Posterior cingulate gyrus (tissue), 11 donors: ENCODE results near the gene SLX9.
"Not testable (repeated sequence)": the region's sequence is repeated elsewhere in the genome, so short reads cannot be mapped to it uniquely, and the experiment has no call there.

Experiments
- DNase-seq, 10 donors: peaks; one replicate each; pipeline versions ENCODE4 v3.0.0 to v3.0.0-alpha.2; 2020 to 2021; ENCODE audit warnings: mixed read lengths in 3 of 10
- intact Hi-C: fragments of 100-400 bp; cut with DNase I; formaldehyde crosslinking; loops from one replicate; pipeline ENCODE4 v1.15.1; 2023

The SLX9 gene

DNA sequence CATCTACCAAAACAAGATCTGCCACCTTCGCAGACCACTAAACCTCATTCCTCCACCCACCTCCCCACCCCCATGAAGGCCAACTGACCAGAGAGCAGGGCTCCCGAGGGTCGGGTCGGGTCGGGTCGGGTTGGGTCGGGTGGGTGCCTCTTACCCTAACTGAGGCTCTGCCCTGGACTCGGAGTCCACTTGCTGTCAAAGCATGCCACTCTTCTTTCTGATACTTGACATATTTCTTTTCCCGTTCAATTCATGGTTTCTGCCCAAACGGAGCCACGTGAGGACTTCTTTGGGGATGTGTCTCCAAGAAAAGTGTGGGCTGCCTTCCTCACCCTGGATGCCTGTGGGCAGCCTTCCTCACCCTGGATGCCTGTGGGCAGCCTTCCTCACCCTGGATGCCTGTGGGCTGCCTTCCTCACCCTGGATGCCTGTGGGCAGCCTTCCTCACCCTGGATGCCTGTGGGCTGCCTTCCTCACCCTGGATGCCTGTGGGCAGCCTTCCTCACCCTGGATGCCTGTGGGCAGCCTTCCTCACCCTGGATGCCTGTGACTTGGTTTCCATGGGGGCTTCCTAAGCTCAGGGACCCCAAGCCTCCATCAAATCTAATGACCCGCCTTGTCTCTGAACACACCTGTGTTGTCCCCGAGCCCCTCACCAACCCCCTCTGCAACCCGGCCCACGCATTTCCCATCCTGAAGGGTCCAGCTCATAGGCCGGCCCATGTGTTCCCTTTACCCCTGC, 11.2 kb upstream of the SLX9 start:
- DNase-seq, result peak in 2 of 10 donors; percentile 10 to 30
- intact Hi-C loops, result not testable (repeated sequence)

DNA sequence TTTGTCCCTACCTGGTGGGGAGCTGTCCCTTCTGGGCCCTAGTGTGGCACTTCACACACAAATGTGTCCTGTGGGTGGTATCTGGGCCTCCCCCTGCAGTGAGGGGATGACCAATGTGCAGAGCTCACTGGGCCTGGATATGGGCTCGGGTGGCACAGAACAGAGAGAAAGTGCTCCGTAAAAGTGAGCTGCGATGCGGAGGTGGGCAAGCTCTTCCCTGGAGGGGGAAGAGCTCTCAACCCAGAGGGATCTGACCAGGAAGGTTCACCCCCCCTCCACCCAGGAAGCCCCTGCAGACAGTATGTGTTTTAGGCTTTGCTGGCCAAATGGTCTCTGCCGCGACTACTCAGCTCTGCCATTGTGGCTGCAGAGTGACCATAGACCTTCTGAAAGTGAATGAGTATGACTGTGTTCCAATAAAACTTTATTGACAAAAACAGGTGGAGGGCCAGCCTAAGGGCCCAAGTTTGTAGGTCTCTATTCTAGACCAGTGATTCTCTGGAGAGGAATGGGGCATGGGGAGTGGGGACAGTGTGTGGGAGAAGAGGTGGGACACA, 10.5 kb upstream of the SLX9 start:
- peak in 1 of 10 donors; percentile 11 for DNase-seq
- intact Hi-C loops, result no loop called here

DNA sequence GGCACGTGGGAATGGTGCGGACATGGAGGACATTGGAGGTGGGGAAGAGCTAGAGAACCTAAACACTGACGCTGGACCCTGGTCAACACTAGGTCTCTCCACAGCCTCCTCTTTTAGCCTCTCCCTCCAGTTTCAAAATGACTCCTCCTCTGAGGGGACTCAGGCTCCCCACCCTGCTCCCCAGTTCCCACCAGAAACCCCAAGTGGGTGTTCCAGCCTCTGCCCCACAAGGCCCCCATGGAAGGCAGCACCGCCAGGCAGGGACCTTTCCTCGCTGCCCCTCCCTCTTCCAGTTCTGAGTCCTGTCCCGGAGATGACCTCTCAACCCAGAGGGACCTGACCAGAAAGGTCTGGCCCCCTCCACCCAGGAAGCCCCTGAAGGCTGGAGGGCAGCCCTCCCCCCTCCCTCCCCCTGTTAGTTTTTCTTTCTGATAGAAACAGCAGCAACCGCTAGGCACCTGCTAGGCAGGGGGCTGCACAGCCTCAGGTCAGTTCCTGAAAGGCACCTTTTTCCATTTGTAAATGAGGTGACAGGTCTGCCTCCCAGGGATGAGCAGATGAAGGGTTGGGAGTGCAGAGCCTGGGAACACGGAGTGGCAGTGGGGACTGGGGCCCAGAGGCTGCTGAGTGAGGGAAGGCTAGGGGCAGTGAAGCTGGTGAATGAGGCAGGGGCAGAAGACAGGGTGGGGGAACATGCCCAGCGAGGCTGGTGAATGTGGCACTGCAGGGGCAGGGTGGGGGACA, 9.9 kb upstream of the SLX9 start:
- intact Hi-C loops, result no loop called here
- peak in 1 of 10 donors; percentile 2 for DNase-seq

DNA sequence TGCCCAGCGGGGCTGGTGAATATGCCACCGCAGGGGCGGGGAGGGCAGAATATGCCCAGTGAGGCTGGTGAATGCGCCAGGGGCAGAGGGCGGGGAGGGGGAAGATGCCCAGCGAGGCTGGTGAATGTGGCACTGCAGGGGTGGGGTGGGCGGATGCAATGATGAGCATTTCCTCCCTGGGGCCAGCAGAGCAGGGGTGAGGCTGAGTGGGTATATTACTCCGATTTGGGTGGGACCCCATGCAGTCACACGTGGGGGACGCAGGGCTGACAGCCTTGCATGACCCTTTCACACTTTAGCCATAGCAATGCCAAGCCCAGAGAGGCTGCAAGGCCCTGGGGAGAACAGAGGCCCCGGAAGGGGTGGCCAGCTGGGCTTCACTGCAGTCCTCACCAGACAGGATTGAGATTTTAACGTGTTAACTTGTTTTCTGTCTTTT, 9.3 kb upstream of the SLX9 start:
- intact Hi-C loops, result no loop called here
- DNase-seq, result peak in 3 of 10 donors; percentile 16 to 72 (median 55)

DNA sequence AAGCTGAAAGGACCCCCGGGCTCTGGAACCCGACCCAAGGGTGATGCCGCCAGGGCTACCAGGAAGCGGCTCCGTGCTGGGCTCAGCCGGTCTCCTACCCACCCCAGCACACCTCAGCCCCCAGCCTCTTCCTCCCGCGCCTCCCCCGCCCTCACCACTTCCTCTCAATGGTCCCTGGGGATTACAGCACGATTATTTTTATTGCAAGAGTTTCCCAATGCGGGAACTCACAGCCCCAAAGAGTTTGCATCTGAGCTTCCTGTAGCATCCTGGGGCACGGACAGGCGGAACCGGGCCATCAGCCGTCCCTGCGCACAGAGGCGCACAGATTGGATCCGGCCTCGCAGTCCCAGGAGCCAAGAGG, 8.7 kb upstream of the SLX9 start:
- intact Hi-C loops, result no loop called here

DNA sequence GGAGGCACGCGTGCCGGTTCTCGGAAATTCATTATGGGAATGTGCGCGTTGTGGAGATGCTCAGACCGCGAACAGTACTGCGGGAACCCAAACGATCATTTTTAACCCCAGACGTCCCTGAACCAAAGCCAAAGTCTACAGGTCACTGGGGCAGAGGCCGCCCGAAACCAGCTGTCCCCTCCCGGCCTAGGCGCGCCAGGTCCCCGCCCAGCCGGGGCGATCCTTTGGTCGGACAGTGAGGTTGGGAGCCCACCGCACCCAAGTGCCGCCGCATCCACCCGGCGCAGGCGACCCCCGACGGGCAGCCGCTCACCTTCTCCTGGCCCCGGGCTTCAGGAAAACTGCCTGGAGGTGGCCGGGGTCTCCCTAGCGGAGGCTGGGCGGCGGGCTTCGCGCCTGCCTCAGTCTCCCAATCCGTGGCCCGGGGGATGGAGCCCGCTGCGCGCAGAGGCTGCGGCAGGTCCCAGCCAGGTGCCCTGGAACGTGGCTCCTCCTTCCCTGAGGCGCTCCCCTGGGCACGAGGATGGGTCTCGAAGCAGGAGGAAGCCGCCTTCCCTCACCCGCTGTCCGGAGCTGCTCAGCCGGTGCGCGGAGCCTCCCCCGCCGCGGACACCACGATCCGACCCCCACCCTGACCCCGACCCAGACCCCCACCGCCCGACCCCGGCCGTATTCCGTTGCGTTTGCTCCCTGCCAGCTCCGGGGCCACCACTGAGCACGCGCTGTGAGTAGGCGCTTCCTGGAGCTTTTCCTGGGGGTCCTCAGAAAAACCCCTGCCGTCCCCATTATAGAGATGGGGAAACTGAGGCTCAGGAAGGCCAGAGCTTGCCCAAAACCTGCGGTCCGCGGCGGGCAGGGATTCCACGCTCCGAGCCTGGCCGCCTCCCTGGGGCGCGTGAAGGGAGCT, 8.1 kb upstream of the SLX9 start:
- peak in 3 of 10 donors; percentile 11 to 77 (median 58) for DNase-seq
- intact Hi-C loops, result no loop called here

More for the DNA sequence above, 8.7 kb upstream of the SLX9 start:
- DNase-seq, result peak in 3 of 10 donors; percentile 16 to 78 (median 48)

DNA sequence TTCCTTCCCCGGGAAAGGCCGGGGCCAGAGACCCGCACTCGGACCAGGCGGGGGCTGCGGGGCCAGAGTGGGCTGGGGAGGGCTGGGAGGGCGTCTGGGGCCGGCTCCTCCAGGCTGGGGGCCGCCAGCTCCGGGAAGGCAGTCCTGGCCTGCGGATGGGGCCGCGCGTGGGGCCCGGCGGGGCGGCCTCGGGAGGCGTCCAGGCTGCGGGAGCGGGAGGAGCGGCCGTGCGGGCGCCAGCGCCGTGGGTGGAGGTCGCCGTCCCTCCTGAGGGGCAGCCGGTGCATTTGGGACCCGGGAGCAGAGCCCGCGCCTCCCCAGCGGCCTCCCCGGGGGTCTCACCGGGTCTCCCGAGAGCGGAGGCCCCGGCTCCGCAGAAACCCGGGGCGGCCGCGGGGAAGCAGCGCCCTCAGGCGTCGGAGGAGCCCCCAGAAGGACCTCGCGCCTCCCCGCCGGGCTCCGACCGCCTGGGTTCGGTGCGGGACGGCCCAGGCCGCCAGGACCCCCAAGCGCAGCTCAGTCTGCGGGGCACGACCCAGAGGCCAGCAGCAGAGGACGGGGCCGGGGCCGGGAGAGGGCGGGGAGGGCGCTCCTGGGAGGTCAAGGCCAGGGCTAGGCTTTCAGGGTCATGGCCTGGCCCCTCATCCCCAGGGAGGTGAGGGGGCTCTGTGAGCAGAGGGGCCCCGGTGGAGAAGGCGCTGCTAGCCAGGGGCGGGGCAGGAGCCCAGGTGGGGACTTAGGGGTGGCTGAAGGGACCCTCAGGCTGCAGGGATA, 7.2 kb upstream of the SLX9 start:
- peak in 4 of 10 donors; percentile 29 to 85 (median 50) for DNase-seq
- intact Hi-C loops, result no loop called here

DNA sequence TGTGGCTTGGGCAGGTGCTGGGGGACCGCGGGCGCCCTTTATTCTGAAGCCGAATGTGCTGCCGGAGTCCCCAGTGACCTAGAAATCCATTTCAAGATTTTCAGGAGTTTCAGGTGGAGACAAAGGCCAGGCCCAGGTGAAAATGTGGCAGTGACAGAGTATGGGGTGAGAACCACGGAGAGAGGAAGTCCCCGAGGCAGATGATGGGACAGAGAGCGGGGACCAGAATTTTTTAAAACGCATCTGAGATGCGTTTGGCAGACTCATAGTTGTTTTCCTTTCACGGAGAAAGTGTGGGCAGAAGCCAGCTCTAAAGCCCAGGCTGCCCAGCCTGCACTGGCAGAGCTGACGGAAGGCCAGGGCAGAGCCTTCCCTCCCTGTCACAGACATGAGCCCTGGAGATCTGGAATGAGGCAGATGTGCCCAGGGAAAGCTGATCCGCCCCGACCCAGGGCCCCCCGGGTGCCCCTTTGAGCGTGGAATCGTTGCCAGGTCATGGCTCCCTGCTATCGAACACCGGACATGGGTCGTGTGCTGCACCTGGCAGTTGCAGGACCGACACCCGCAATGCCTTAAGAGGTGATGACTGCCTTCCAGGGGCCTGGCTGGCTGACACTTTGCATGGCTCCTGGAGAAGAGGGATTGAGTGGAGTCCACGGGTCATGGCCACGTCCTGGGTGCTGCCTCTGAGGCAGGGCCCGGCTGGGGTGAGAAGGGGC, 6.5 kb upstream of the SLX9 start:
- DNase-seq, result peak in 3 of 10 donors; percentile 24 to 49 (median 44)
- intact Hi-C loops, result no loop called here

DNA sequence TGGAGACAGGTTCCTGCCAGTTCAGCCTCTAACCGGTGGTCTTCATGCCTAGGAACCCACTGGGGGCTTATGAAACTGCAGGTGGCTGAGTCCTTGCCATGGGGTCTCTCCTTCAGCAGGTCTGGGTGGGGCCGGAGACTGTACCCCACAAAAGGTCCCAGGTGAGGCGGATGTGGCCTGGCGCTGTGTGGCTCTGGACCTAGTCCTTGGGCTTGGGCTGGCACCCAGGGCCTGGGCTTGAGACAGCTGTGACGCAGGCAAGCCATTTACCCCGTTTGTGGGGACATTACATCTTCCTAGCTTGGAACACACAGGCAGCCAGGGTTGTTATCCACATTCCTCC, 5.9 kb upstream of the SLX9 start:
- intact Hi-C loops, result no loop called here
- peak in 3 of 10 donors; percentile 16 to 69 (median 60) for DNase-seq

DNA sequence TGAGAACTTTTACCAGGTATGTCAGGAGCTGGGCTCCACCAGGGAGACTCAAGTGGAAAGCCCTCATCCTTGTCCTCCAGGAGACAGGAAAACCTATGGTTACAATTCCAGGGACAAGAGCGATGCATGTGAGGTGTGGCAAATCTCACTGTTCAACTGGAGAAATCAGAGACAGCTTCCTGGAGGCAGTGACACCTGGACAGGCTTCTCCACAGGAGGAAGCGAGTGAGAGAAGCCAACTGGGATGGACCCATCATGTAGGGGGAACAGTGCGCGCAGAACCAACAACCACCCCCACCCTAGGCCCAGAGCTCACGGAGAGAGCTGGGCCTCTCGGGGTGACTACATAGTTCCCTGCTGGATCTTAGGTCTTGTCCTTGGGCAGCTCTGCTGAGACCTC, 5.6 kb upstream of the SLX9 start:
- DNase-seq, result peak in 1 of 10 donors; percentile 7
- intact Hi-C loops, result no loop called here

DNA sequence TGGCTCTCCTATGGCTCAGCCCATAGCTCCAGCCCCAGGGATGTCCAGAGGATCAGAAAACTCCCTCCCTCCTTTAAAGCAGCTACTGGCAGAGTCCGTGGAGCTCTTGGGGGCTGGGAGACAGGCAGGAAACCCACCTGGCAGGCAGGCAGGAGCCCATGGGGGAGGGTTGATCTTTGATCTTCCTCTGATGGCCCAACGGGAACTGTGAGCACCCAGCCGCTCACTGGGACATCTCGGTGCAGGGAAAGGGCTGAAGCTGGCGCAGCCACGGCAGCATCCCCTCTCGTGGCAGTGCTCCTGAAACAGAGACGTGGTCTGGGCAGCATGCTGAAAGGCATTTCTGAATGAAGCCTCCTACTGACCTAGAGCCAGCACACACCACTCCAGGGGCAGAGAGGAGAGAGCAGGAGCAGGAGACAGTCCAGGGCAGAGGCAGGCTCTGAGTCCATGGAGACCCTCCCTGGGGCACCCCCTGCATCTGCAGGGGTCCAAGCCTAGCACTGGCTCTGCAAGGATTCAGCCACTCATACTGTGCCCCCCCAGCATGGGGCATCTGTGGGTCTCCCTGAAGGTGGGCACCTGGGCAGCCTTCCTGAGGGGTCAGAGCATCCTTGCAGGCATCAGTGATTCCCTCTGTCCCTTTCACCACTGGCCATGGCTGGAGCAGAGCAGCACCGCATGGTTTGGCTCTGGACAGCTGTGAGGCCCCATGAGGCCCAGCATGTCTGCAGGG, 4.9 kb upstream of the SLX9 start:
- peak in 3 of 10 donors; percentile 7 to 63 (median 12) for DNase-seq
- intact Hi-C loops, result no loop called here

DNA sequence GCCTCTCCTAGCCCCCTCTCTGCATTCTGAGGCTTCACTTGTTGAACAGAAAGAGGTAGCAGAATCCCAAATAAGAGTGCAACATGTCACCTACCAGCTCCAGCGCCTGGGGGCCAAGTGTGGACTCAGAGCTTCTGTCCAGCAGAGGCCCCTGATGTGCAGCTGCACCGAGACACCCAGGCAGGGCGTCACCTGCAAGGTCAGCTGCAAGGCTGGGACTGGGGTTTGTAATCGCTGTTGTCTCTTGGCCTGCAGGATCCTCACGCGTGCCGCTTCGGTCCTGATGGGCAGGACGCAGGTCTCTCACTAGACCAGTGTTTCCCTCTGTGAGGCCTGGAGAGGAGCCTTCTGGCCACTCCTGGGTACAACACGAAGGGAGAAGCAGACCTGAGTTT, 4.3 kb upstream of the SLX9 start:
- intact Hi-C loops, result no loop called here
- DNase-seq, result peak in 3 of 10 donors; percentile 15 to 79 (median 65)

DNA sequence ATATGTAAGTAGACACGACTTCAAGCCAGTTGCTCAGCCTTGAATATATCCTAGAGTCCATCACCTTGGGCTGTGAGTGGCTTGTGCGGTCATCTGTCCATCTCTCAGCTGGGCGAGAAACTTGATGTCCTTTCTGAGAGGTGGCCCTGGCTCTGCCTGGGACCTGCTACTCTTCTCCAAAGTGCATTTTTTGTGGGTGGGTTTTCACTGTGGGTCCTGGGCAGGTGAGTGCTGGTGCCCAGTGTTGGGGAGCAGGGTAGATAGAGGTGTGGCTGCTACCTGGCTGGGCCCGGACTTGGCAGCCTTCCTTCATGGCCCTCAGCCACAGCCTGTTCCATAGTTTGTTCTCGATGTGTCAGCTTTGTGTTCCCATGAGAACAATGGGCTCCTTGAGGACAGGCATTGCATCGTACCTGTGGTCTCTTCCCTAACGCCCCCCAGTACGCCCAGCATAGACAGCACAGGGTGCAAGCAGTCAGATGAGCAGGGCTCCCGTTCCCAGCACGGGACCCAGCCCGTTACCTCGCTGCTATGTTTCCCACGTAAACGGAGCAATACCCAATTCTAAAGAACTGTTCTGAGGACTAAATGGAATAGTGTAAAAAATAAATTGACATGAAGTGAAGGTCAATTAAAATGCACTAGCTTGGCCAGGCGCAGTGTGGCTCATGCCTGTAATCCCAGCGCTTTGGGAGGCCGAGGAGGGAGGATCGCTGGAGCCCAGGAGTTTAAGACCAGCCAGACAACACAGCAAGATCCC, 877 bp upstream of the SLX9 start:
- intact Hi-C loops, result no loop called here
- peak in 2 of 10 donors; percentile 47 to 68 for DNase-seq

DNA sequence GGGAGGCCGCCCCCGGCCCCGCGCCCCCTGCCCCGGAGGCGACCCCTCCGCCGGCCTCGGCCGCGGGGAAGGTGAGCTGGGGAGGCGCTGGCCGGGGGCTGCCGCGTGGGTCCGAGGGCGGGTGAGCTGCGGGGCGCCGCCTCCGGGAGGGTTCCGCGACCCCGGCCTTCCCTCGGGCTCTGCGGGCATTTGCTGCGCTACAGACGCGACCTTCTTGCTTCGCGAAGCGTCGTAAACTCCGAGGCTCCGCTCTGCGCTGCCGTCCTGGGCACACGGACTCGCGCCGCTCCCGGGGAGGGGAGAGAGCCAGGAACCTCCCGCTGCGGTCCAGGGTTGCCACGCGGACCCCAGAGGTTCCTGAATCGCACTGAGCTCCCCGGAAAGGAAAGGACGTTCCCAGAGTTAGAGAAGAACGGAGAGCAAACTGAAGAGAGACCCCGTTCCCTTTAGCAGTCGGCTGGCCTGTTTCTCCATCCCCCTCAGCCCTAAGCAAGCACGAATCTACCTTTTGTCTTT, 345 bp downstream of the SLX9 start:
- intact Hi-C loops, result no loop called here
- peak in 1 of 10 donors; percentile 79 for DNase-seq

DNA sequence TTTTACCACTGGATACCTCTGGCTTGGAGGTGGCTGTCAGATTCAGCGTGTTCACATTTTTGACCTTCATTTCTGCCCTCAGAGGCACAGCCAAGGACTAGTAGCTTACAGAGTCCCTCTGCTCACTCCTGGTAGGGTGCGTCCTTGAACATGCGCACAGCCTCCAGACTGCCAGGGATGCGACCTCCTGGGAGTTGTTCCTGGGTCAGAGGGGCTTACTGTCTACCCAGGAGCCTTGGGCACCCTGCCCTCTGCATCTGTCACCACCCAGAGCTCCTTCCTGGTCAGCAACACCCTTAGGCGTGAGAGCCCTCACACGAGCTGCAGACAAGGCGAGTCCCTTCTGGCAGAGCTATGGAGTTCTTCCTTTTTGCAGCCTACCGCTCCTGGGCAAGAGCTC, 1.7 kb downstream of the SLX9 start:
- intact Hi-C loops, result no loop called here

DNA sequence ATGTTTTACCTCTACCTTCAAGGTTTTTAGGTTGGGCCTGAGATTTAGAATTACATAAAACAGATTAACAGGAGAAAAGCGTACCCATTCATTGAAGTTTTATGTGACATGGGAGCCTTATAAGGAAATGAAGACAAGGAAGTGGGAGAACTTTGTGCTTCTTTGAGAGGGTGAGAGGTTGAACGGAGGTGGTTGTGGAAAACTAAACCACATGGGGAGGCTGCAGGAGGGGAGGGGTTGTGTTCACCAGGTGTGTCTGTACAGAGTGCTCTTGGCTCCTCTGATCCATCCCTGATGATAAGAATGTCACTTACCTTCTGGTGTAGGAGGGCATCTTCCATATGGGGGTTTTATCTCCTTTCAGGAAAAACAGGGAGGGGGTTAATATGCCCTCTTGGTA, 2.7 kb downstream of the SLX9 start:
- DNase-seq, result peak in 1 of 10 donors; percentile 3
- intact Hi-C loops, result no loop called here

More for the DNA sequence above, 1.7 kb downstream of the SLX9 start:
- DNase-seq, result peak in 2 of 10 donors; percentile 36 to 70

DNA sequence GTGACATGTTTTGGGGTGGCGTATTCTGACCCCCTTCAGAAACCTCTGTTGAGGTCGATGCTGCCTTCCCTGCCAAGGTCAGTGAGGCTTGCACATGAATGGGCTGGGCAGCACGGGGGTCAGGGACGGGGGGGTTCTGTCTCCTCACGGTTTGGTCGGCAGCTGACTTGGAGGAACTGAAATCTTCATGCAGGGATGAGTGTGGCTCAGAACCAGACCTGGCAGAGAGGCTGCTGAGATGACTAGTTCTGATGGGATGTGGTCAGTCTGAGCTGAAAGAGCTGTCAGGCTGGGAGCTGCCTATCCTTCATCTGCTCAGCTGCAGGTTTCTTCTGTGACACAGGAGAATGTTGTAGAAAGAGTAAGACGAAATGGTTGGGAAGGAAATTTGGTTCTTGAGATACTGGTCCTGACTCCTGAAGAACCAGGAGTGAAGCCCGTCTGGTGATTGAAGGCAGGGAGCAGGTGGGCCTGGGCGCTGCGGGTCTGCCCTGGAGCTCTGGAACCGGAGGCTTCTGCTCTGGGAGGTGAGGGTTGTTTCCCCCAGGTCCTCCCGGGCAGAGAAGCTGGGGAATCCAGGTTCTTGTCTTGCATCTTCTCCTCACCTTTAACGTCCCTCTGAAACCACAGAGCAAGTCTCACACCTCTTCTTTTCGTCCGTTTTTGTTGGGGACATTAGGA, 3.3 kb downstream of the SLX9 start:
- intact Hi-C loops, result no loop called here
- DNase-seq, result peak in 3 of 10 donors; percentile 15 to 47 (median 47)
